ENCODE measurements around the gene DUSP10.

- TF ChIP-seq EZH2 (IDR thresholded peaks at IDR 0.05; ENCODE audit: borderline replicate concordance, low read depth, low read length, poor library complexity, severe bottlenecking) = no peak
- TF ChIP-seq CTCF (conservative IDR thresholded peaks at IDR 0.05; ENCODE audit: low read depth, low read length) = no peak
Observed at GRCh38 chr1:221704306-221704705, 37.6 kb downstream of the DUSP10 start.

All from A673 (cell line).